Activated B cell treated with CpG ODN at 0.5 μM for 24 hours (primary cell): ENCODE measurements around the gene RRP36. TPM values are rescaled to one million over a fixed set of nuclear protein-coding genes. Genes with fewer than 3 reads are reported as not detected.
A peak's percentile ranks its signal among the peaks of the same experiment; 100 is the strongest.

ENCODE experiments used
- ATAC-seq: fragments of 200-7000 bp; cut with Tn5 transposase; one replicate; pipeline ENCODE4 v1.10.0; 2021; ENCODE audit warnings: low read depth, mild to moderate bottlenecking, moderate library complexity
- CTCF ChIA-PET: fragments of 350-600 bp; sonication (Branson Sonifier 250); formaldehyde crosslinking; loops from one replicate; lab custom pipeline; 2021; ENCODE audit warnings: antibody characterized with exemption; lab: Charles Lee
- POLR2A ChIA-PET: fragments of 350-600 bp; sonication (Branson Sonifier 250); formaldehyde crosslinking; loops from one replicate; lab custom pipeline; 2021; ENCODE audit warnings: antibody characterized with exemption; lab: Charles Lee
- DNase-seq: peaks from one replicate; pipeline ENCODE4 v3.0.0; 2022
- H3K27ac Mint-ChIP-seq: one replicate; pipeline ENCODE4 v1.8.0; 2020; ENCODE audit warnings: mixed read lengths
- H3K27me3 Mint-ChIP-seq: one replicate; pipeline ENCODE4 v1.8.0; 2021; ENCODE audit warnings: mixed read lengths
- H3K36me3 Mint-ChIP-seq: one replicate; pipeline ENCODE4 v1.8.0; 2021; ENCODE audit warnings: low read depth, mixed read lengths
- H3K4me1 Mint-ChIP-seq: one replicate; pipeline ENCODE4 v1.8.0; 2021; ENCODE audit warnings: mixed read lengths
- H3K4me3 Mint-ChIP-seq: one replicate; pipeline ENCODE4 v1.8.0; 2020; ENCODE audit warnings: mild to moderate bottlenecking, mixed read lengths
- H3K9me3 Mint-ChIP-seq: one replicate; pipeline ENCODE4 v1.8.0; 2020; ENCODE audit warnings: mixed read lengths
- CTCF ChIP-seq: fragments of 200-600 bp; IDR thresholded peaks from one replicate; pipeline ENCODE4 v1.8.0; 2022; ENCODE audit warnings: antibody characterized with exemption, mild to moderate bottlenecking
- intact Hi-C: fragments of 100-400 bp; cut with micrococcal nuclease; formaldehyde crosslinking; loops from one replicate; pipeline ENCODE4 v1.15.1; 2024
- total RNA-seq: library from RNA; stranded (reverse); gene quantifications from 2 replicates; pipeline ENCODE4 v1.2.3, GENCODE V29; 2022

Gene RRP36
- total RNA-seq, 1 donor from 2014 or later, result 51.7 TPM

GRCh38 chr6:43050981-43051380, 29.6 kb downstream of the RRP36 start:
- Mint-ChIP-seq H3K9me3 (no peaks in the 10 kb centered on the region), H3K4me1 (peaks cover 28% of the 10 kb centered on the region), H3K36me3 (peaks cover 59% of the 10 kb centered on the region), H3K4me3 (no peak overlapping the region), H3K27ac (no peak overlapping the region), H3K27me3 (no peaks in the 10 kb centered on the region)
- POLR2A ChIA-PET, result interaction anchor here (0.6 kb wide), 1 partner anchor 313 kb away, joined by 4 read pairs; no protein-coding TSS in a partner anchor
- ATAC-seq (no peak), DNase-seq (no peak)
- intact Hi-C loops, result loop anchor here (10.0 kb wide), 2 partner anchors 174 to 314 kb away; partner anchors contain the start of genes DNPH1 and ZNF318
- CTCF ChIA-PET, result no interaction called here
- TF ChIP-seq CTCF, result no peak

GRCh38 chr6:43052225-43052841, 30.9 kb downstream of the RRP36 start:
- POLR2A ChIA-PET, result interaction anchor here (2.1 to 3.6 kb wide), 2 partner anchors 31 to 119 kb away, joined by 7 to 37 read pairs; partner anchors contain the start of gene RRP36
- DNase-seq, result no peak
- Mint-ChIP-seq H3K27ac (peak overlapping the region; percentile 90), H3K27me3 (no peaks in the 10 kb centered on the region), H3K9me3 (no peaks in the 10 kb centered on the region), H3K4me3 (peak overlapping the region; percentile 90), H3K4me1 (peaks cover 28% of the 10 kb centered on the region), H3K36me3 (peaks cover 54% of the 10 kb centered on the region)
- TF ChIP-seq CTCF, result no peak
- CTCF ChIA-PET, result no interaction called here
- intact Hi-C loops, result loop anchor here (10.0 kb wide), 2 partner anchors 172 to 312 kb away; partner anchors contain the start of genes DNPH1 and ZNF318
- no peak for ATAC-seq

- Mint-ChIP-seq H3K9me3 (no peaks in the 10 kb centered on the region), H3K4me3 (peak overlapping the region; percentile 90), H3K4me1 (peaks cover 30% of the 10 kb centered on the region), H3K27ac (peak overlapping the region; percentile 90), H3K36me3 (peaks cover 55% of the 10 kb centered on the region), H3K27me3 (no peaks in the 10 kb centered on the region)
- TF ChIP-seq CTCF, result no peak
- peak; percentile 23 for DNase-seq
- no peak for ATAC-seq
- ChIA-PET POLR2A (interaction anchor here (0.6 to 3.6 kb wide), 9 partner anchors 31 to 828 kb away, joined by 3 to 43 read pairs (median 4); partner anchors contain the start of genes CNPY3, KLHDC3, MEA1 and PEX6), CTCF (interaction anchor here (1.0 kb wide), 1 partner anchor 153 kb away, joined by 3 read pairs; no protein-coding TSS in a partner anchor)
- intact Hi-C loops, result loop anchor here (1.0 to 10.0 kb wide), 5 partner anchors 32 to 312 kb away; partner anchors contain the start of genes CNPY3, DNPH1, KLHDC3 and RRP36
These were observed 31.6 kb downstream of the RRP36 start for GRCh38 chr6:43052842-43053544.

GRCh38 chr6:43053545-43054205, 32.3 kb downstream of the RRP36 start, which contains the start of gene CUL7:
CUL7 (minus strand) TSS chr6:43053851; CDS start chr6:43052788, 1,063 bp downstream.
- CTCF ChIA-PET, result interaction anchor here (1.0 kb wide), 1 partner anchor 154 kb away, joined by 3 read pairs; no protein-coding TSS in a partner anchor
- H3K27ac Mint-ChIP-seq, result peak within 1 kb of the TSS; percentile 90
- ATAC-seq, result peak; percentile 99
- POLR2A ChIA-PET, result interaction anchor here (0.5 to 3.6 kb wide), 25 partner anchors 24 to 829 kb away, joined by 3 to 43 read pairs (median 4); partner anchors contain the start of genes CNPY3, KLHDC3, MEA1 and PEX6
- peak; percentile 81 for DNase-seq
- H3K4me3 Mint-ChIP-seq, result peak within 1 kb of the TSS; percentile 90
- no peaks in the 10 kb centered on the region for H3K27me3 Mint-ChIP-seq
- H3K4me1 Mint-ChIP-seq, result peaks cover 37% of the 10 kb centered on the region
- H3K36me3 Mint-ChIP-seq, result peaks cover 57% of the 10 kb centered on the region
- H3K9me3 Mint-ChIP-seq, result no peaks in the 10 kb centered on the region
- TF ChIP-seq CTCF, result no peak
- intact Hi-C loops, result loop anchor here (1.0 to 10.0 kb wide), 5 partner anchors 32 to 311 kb away; partner anchors contain the start of genes CNPY3, DNPH1, KLHDC3 and RRP36
